GM23248 (cell line): Measurements from ENCODE around the gene TRPM2. TPM values are rescaled to one million over a fixed set of nuclear protein-coding genes. Genes with fewer than 3 reads are reported as not detected.

Experiments used
- DNase-seq: peaks from one replicate; pipeline ENCODE4 v3.0.0-alpha.2; 2015
- H2AFZ ChIP-seq: fragments of 200-600 bp; sonication (generic); 2 replicates; pipeline ENCODE4 v1.6.1; 2016; ENCODE audit warnings: antibody characterized with exemption
- H3F3A ChIP-seq: fragments of 200-600 bp; sonication (generic); 2 replicates; pipeline ENCODE4 v1.6.1; 2016; ENCODE audit warnings: mild to moderate bottlenecking, antibody characterized with exemption, mixed run types; ENCODE audit not compliant: insufficient read depth
- H3K27ac ChIP-seq: fragments of 200-600 bp; sonication (generic); 2 replicates; pipeline ENCODE4 v1.5.1; 2016; ENCODE audit warnings: mild to moderate bottlenecking
- H3K27me3 ChIP-seq: fragments of 200-600 bp; sonication (generic); replicated peaks from 2 replicates; pipeline ENCODE4 v1.6.1; 2016; ENCODE audit warnings: mild to moderate bottlenecking; ENCODE audit not compliant: insufficient read depth
- H3K36me3 ChIP-seq: fragments of 200-600 bp; sonication (generic); 2 replicates; pipeline ENCODE4 v1.6.1; 2016; ENCODE audit warnings: low read depth, mild to moderate bottlenecking
- H3K4me1 ChIP-seq: fragments of 200-600 bp; sonication (generic); 2 replicates; pipeline ENCODE4 v1.6.1; 2016; ENCODE audit warnings: mild to moderate bottlenecking; ENCODE audit not compliant: insufficient read depth
- H3K4me2 ChIP-seq: fragments of 200-600 bp; sonication (generic); one replicate; pipeline ENCODE4 v1.6.1; 2016; ENCODE audit warnings: mild to moderate bottlenecking; ENCODE audit not compliant: unreplicated experiment
- H3K4me3 ChIP-seq: fragments of 200-600 bp; sonication (generic); 2 replicates; pipeline ENCODE4 v1.5.1; 2016; ENCODE audit warnings: mild to moderate bottlenecking
- H3K79me2 ChIP-seq: fragments of 200-600 bp; sonication (generic); 2 replicates; pipeline ENCODE4 v1.6.1; 2016; ENCODE audit warnings: mild to moderate bottlenecking; ENCODE audit not compliant: insufficient read depth
- H3K9ac ChIP-seq: fragments of 200-600 bp; sonication (generic); 2 replicates; pipeline ENCODE4 v1.6.1; 2016; ENCODE audit warnings: mild to moderate bottlenecking
- H3K9me2 ChIP-seq: fragments of 200-600 bp; sonication (generic); 2 replicates; pipeline ENCODE4 v1.6.1; 2016; ENCODE audit warnings: mixed run types, mild to moderate bottlenecking, moderate library complexity; ENCODE audit not compliant: insufficient read depth
- H3K9me3 ChIP-seq: fragments of 200-600 bp; sonication (generic); one replicate; pipeline ENCODE4 v1.6.1; 2017; ENCODE audit warnings: low read depth
- H4K20me1 ChIP-seq: fragments of 200-600 bp; sonication (generic); 2 replicates; pipeline ENCODE4 v1.6.0; 2016; ENCODE audit not compliant: insufficient read depth
- EZH2 ChIP-seq: fragments of 200-600 bp; sonication (generic); IDR thresholded peaks from 2 replicates; pipeline ENCODE4 v1.6.1; 2018; ENCODE audit warnings: antibody characterized with exemption, mild to moderate bottlenecking; ENCODE audit not compliant: insufficient read depth, poor library complexity, severe bottlenecking
- EZH2phosphoT487 ChIP-seq: fragments of 200-600 bp; sonication (generic); IDR thresholded peaks from 2 replicates; pipeline ENCODE4 v1.6.1; 2018; ENCODE audit warnings: antibody characterized with exemption, moderate library complexity, mild to moderate bottlenecking, low read depth; ENCODE audit not compliant: insufficient read depth
- WGBS, 2 experiments: methylation state at CpG; one replicate each; pipeline ENCODE4 v1.1.6; 2015 to 2017; ENCODE audit warnings: low lambda C conversion rate in 2 of 2, low coverage in 1 of 2; ENCODE audit errors: missing lambda C conversion rate in 2 of 2; 5-methylcytosine and 5-hydroxymethylcytosine counted together
- in situ Hi-C: fragments of 300-500 bp; cut with MboI; formaldehyde crosslinking; loops from 2 replicates; pipeline ENCODE4 v1.15.0; 2020
- polyA plus RNA-seq: library from polyadenylated mRNA; unstranded; fragments of >200 nt; fragmentation: Nextera tagmentation; extraction: Ambion mirVana; gene quantifications from 2 replicates; pipeline ENCODE4 v1.2.1, GENCODE V29; 2016
- total RNA-seq: library from RNA; depleted of rRNA; stranded (reverse); fragments of >200 nt; shearing (Covaris generic); gene quantifications from 2 replicates; pipeline ENCODE4 v1.2.3, GENCODE V29; 2014; rRNA removed

The TRPM2 gene
- 0.13 and 0.22 TPM in 2 replicates for total RNA-seq
- polyA plus RNA-seq, result not detected in 2 replicates

GRCh38 chr21:44353191-44353970 lies at the start of gene TRPM2:
TRPM2 (plus strand) TSS chr21:44353621; CDS start chr21:44353701, 80 bp downstream.
- in situ Hi-C loops, result no loop called here
- H3K27me3 ChIP-seq, result peaks cover 38% of the 10 kb centered on the region

GRCh38 chr21:44304011-44304616 lies 49.3 kb upstream of the TRPM2 start:
- H2AFZ ChIP-seq, result no peak overlapping the region
- in situ Hi-C loops, result no loop called here
- DNase-seq, result no peak
- no peak overlapping the region for H3K9ac ChIP-seq
- no peaks in the 10 kb centered on the region for H4K20me1 ChIP-seq
- no peaks in the 10 kb centered on the region for H3K36me3 ChIP-seq
- no peaks in the 10 kb centered on the region for H3F3A ChIP-seq
- peaks cover 11% of the 10 kb centered on the region for H3K4me1 ChIP-seq
- H3K27me3 ChIP-seq, result no peaks in the 10 kb centered on the region
- H3K4me3 ChIP-seq, result no peak overlapping the region
- peaks cover 78% of the 10 kb centered on the region for H3K79me2 ChIP-seq
- H3K9me3 ChIP-seq, result no peaks in the 10 kb centered on the region
- 65 to 70% methylated on average over 16 of the region's 16 CpGs for WGBS, 2 experiments
- TF ChIP-seq EZH2, result no peak
- TF ChIP-seq EZH2phosphoT487, result no peak
- no peaks in the 10 kb centered on the region for H3K9me2 ChIP-seq
- H3K4me2 ChIP-seq, result no peak overlapping the region
- no peak overlapping the region for H3K27ac ChIP-seq

More at GRCh38 chr21:44353191-44353970, at the start of gene TRPM2:
- Histone ChIP-seq H3K79me2 (no peaks in the 10 kb centered on the region), H3K27ac (no peak within 1 kb of the TSS), H3K4me1 (no peaks in the 10 kb centered on the region), H4K20me1 (no peaks in the 10 kb centered on the region), H3K4me3 (no peak within 1 kb of the TSS), H3K36me3 (no peaks in the 10 kb centered on the region), H2AFZ (no peak within 1 kb of the TSS), H3K9me2 (no peaks in the 10 kb centered on the region), H3K9ac (no peak within 1 kb of the TSS), H3K9me3 (no peaks in the 10 kb centered on the region), H3K4me2 (no peak within 1 kb of the TSS), H3F3A (no peaks in the 10 kb centered on the region)
- TF ChIP-seq EZH2 (no peak), EZH2phosphoT487 (no peak)
- 22 to 28% methylated on average over 21 of the region's 21 CpGs for WGBS, 2 experiments
- DNase-seq, result peak; percentile 37

GRCh38 chr21:44304877-44305293 lies 48.5 kb upstream of the TRPM2 start:
- Histone ChIP-seq H3K9ac (no peak overlapping the region), H3F3A (no peaks in the 10 kb centered on the region), H3K4me1 (peaks cover 8% of the 10 kb centered on the region; the same call in 1 of the 2 replicates), H3K79me2 (peaks cover 78% of the 10 kb centered on the region), H3K27me3 (no peaks in the 10 kb centered on the region), H3K4me2 (no peak overlapping the region), H3K4me3 (no peak overlapping the region), H4K20me1 (no peaks in the 10 kb centered on the region), H3K9me2 (no peaks in the 10 kb centered on the region), H3K27ac (no peak overlapping the region), H3K36me3 (no peaks in the 10 kb centered on the region), H3K9me3 (no peaks in the 10 kb centered on the region), H2AFZ (no peak overlapping the region)
- DNase-seq, result peak; percentile 58
- no peak for TF ChIP-seq EZH2
- TF ChIP-seq EZH2phosphoT487, result no peak
- 54 to 68% methylated on average over 6 to 7 of the region's 8 CpGs for WGBS, 2 experiments
- in situ Hi-C loops, result no loop called here

GRCh38 chr21:44305691-44306090 lies 47.7 kb upstream of the TRPM2 start:
- Histone ChIP-seq H3K4me3 (no peak overlapping the region), H3K9me2 (no peaks in the 10 kb centered on the region), H3K36me3 (no peaks in the 10 kb centered on the region), H3K9me3 (no peaks in the 10 kb centered on the region), H2AFZ (no peak overlapping the region), H3K27me3 (no peaks in the 10 kb centered on the region), H3K79me2 (peaks cover 73% of the 10 kb centered on the region), H3K9ac (no peak overlapping the region), H3K27ac (no peak overlapping the region), H3K4me2 (no peak overlapping the region), H3F3A (no peaks in the 10 kb centered on the region), H4K20me1 (no peaks in the 10 kb centered on the region), H3K4me1 (peaks cover 8% of the 10 kb centered on the region; the same call in 1 of the 2 replicates)
- in situ Hi-C loops, result no loop called here
- DNase-seq, result no peak
- WGBS, 2 experiments, result 79 to 80% methylated on average over 9 of the region's 9 CpGs
- no peak for TF ChIP-seq EZH2
